Astrocyte (in vitro differentiated cells and primary cell): ENCODE data around the gene PLPPR1. TPM values are rescaled to one million over a fixed set of nuclear protein-coding genes. Genes with fewer than 3 reads are reported as not detected.

Source experiments
- DNase-seq: peaks from one replicate; pipeline ENCODE4 v3.0.0-alpha.2; 2010; ENCODE audit warnings: low read depth
- FAIRE-seq: peaks from 2 replicates; lab custom pipeline; 2011; peaks lifted over from hg19 to GRCh38; lab: Jason Lieb, UNC
- H2AFZ ChIP-seq: 2 replicates; pipeline ENCODE4 v1.6.0; 2012; ENCODE audit warnings: low read depth, low read length, inconsistent platforms
- H3K27ac ChIP-seq: 2 replicates; pipeline ENCODE4 v1.5.1; 2011; ENCODE audit warnings: low read depth, low read length, inconsistent platforms
- H3K27me3 ChIP-seq: 2 replicates; pipeline ENCODE4 v1.6.0; 2011; ENCODE audit warnings: low read length, inconsistent platforms; ENCODE audit not compliant: insufficient read depth
- H3K36me3 ChIP-seq: 2 replicates; pipeline ENCODE4 v1.5.1; 2011; ENCODE audit warnings: low read length, inconsistent platforms; ENCODE audit not compliant: insufficient read depth
- H3K4me1 ChIP-seq: 2 replicates; pipeline ENCODE4 v1.5.1; 2011; ENCODE audit warnings: low read length, inconsistent platforms; ENCODE audit not compliant: insufficient read depth
- H3K4me2 ChIP-seq: 2 replicates; pipeline ENCODE4 v1.6.0; 2012; ENCODE audit warnings: low read length, inconsistent platforms
- H3K4me3 ChIP-seq: 2 replicates; pipeline ENCODE4 v1.5.1; 2011; ENCODE audit warnings: low read depth, mild to moderate bottlenecking, low read length, inconsistent platforms; ENCODE audit not compliant: insufficient read depth
- H3K79me2 ChIP-seq: 2 replicates; pipeline ENCODE4 v1.6.0; 2012; ENCODE audit warnings: mild to moderate bottlenecking, low read length, inconsistent platforms; ENCODE audit not compliant: insufficient read depth
- H3K9ac ChIP-seq: 2 replicates; pipeline ENCODE4 v1.6.0; 2012; ENCODE audit warnings: mild to moderate bottlenecking, low read length, inconsistent platforms
- H3K9me3 ChIP-seq: 2 replicates; pipeline ENCODE4 v1.5.1; 2012; ENCODE audit warnings: low read depth, mild to moderate bottlenecking, low read length, inconsistent platforms; ENCODE audit not compliant: insufficient read depth
- H4K20me1 ChIP-seq: 2 replicates; pipeline ENCODE4 v1.6.0; 2012; ENCODE audit warnings: low read length, inconsistent platforms; ENCODE audit not compliant: insufficient read depth
- H3K27ac Mint-ChIP-seq: one replicate; pipeline ENCODE4 v1.8.0; 2021; ENCODE audit warnings: mild to moderate bottlenecking, mixed read lengths; ENCODE audit not compliant: unreplicated experiment
- H3K27me3 Mint-ChIP-seq: one replicate; pipeline ENCODE4 v1.8.0; 2021; ENCODE audit warnings: low read depth, mixed read lengths; ENCODE audit not compliant: unreplicated experiment
- H3K36me3 Mint-ChIP-seq: one replicate; pipeline ENCODE4 v1.8.0; 2021; ENCODE audit warnings: low read depth, mixed read lengths; ENCODE audit not compliant: unreplicated experiment
- H3K4me1 Mint-ChIP-seq: one replicate; pipeline ENCODE4 v1.8.0; 2021; ENCODE audit warnings: low read depth, mixed read lengths; ENCODE audit not compliant: unreplicated experiment
- H3K4me3 Mint-ChIP-seq: one replicate; pipeline ENCODE4 v1.8.0; 2021; ENCODE audit warnings: mild to moderate bottlenecking, moderate library complexity, mixed read lengths; ENCODE audit not compliant: unreplicated experiment
- H3K9me3 Mint-ChIP-seq: one replicate; pipeline ENCODE4 v1.8.0; 2021; ENCODE audit warnings: mild to moderate bottlenecking, mixed read lengths; ENCODE audit not compliant: unreplicated experiment
- EZH2 ChIP-seq: IDR thresholded peaks from 2 replicates; pipeline ENCODE4 v1.6.1; 2012; ENCODE audit warnings: mild to moderate bottlenecking, low read length, inconsistent platforms; ENCODE audit not compliant: insufficient read depth
- total RNA-seq: library from RNA; stranded (reverse); gene quantifications from 2 replicates; pipeline ENCODE4 v1.2.1, GENCODE V29; 2021
- TF ChIP-seq, protein P1 (sequence below): IDR thresholded peaks from 2 replicates; pipeline ENCODE4 v1.5.1; 2011; ENCODE audit warnings: low read depth, mild to moderate bottlenecking, inconsistent platforms, low read length, moderate library complexity; ENCODE audit not compliant: insufficient read depth

Gene PLPPR1
- total RNA-seq, 1 donor from 2014 or later: not detected

DNA sequence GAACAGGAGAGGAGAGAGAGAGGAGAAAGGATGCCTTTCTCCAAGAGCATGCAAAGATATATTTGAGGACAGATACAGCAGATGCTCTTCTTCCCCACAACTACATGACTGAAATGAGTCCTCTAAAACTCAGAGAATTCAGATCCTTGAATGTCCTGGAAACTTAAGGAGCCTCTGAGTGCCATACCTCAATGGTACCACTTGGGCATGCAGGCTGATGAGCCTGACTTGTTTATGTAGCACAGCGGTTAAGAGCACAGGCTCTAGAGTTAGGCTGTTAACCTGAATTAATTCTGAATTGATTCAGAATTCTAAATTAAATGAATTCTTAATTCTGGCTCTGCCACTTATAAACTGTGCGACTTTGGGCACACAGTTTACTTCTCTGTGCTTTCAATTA is 5.7 kb downstream of the PLPPR1 start:
- H3K27me3 ChIP-seq: peaks cover 14% of the 10 kb centered on the region
- TF ChIP-seq EZH2: no peak
- TF ChIP-seq, protein P1, sequence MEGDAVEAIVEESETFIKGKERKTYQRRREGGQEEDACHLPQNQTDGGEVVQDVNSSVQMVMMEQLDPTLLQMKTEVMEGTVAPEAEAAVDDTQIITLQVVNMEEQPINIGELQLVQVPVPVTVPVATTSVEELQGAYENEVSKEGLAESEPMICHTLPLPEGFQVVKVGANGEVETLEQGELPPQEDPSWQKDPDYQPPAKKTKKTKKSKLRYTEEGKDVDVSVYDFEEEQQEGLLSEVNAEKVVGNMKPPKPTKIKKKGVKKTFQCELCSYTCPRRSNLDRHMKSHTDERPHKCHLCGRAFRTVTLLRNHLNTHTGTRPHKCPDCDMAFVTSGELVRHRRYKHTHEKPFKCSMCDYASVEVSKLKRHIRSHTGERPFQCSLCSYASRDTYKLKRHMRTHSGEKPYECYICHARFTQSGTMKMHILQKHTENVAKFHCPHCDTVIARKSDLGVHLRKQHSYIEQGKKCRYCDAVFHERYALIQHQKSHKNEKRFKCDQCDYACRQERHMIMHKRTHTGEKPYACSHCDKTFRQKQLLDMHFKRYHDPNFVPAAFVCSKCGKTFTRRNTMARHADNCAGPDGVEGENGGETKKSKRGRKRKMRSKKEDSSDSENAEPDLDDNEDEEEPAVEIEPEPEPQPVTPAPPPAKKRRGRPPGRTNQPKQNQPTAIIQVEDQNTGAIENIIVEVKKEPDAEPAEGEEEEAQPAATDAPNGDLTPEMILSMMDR: no peak
- no peak for FAIRE-seq
- peaks cover 2% of the 10 kb centered on the region for H3K4me1 ChIP-seq
- DNase-seq: no peak
- Mint-ChIP-seq H3K4me3 (no peak overlapping the region), H3K4me1 (no peaks in the 10 kb centered on the region), H3K27me3 (peaks cover 50% of the 10 kb centered on the region), H3K9me3 (no peaks in the 10 kb centered on the region), H3K36me3 (no peaks in the 10 kb centered on the region), H3K27ac (no peak overlapping the region)
- H3K4me2 ChIP-seq: no peak overlapping the region
- H3K36me3 ChIP-seq: no peaks in the 10 kb centered on the region
- H3K79me2 ChIP-seq: no peaks in the 10 kb centered on the region
- H3K9me3 ChIP-seq: no peaks in the 10 kb centered on the region
- no peak overlapping the region for H2AFZ ChIP-seq
- no peaks in the 10 kb centered on the region for H4K20me1 ChIP-seq
- H3K4me3 ChIP-seq: no peak overlapping the region
- no peak overlapping the region for H3K27ac ChIP-seq
- no peak overlapping the region for H3K9ac ChIP-seq

DNA sequence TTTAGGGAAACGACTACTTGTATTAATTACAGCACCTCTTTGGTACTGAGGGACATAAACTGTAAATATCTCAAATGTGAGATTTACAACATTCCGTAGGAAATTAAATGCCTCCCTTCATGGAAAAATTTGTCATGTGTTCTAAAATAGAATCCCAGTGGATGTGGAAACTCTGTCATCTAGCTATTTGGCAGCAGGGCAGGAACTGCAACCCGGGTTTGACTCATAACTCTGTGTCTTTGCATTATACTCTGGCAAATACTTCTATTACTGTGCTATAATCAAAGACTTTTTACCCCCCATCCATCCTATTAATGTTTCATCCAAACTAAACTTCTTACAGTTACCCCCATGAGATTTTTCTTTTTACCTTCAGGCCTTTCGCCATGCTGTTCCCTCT is 6.6 kb downstream of the PLPPR1 start:
- H3K4me1 Mint-ChIP-seq: no peaks in the 10 kb centered on the region
- H3K27me3 Mint-ChIP-seq: peaks cover 43% of the 10 kb centered on the region
- H3K36me3 ChIP-seq: no peaks in the 10 kb centered on the region
- no peaks in the 10 kb centered on the region for H4K20me1 ChIP-seq
- H3K9me3 ChIP-seq: no peaks in the 10 kb centered on the region
- no peak overlapping the region for H3K27ac ChIP-seq
- no peaks in the 10 kb centered on the region for H3K79me2 ChIP-seq
- no peak overlapping the region for H3K4me2 ChIP-seq
- H3K4me1 ChIP-seq: no peaks in the 10 kb centered on the region
- FAIRE-seq (no peak), DNase-seq (no peak)
- H3K36me3 Mint-ChIP-seq: no peaks in the 10 kb centered on the region
- no peak overlapping the region for H3K9ac ChIP-seq
- H3K4me3 Mint-ChIP-seq: no peak overlapping the region
- H3K27me3 ChIP-seq: peaks cover 6% of the 10 kb centered on the region
- H3K4me3 ChIP-seq: no peak overlapping the region
- no peak overlapping the region for H2AFZ ChIP-seq
- H3K9me3 Mint-ChIP-seq: no peaks in the 10 kb centered on the region
- no peak for TF ChIP-seq EZH2
- TF ChIP-seq, protein P1: no peak
- H3K27ac Mint-ChIP-seq: no peak overlapping the region

DNA sequence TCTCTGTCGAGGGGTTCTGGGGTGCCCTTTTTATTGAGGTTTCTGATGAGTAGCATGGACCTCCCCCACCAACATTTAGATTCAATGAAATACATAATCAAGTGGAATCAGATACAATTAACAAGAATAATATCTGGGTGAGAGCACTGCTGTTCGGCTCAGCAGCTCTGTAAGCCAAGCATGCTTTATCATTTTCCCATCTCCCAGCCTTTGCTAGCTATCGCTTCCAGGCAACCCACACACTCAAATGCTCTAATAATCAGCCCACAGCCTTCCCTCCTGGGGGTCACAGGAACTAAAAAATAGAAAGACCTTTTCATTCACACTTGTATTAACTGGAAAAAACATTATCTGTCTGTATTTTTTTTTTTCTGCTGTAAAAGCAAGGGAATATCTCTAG is 8.9 kb downstream of the PLPPR1 start:
- H3K4me2 ChIP-seq: no peak overlapping the region
- no peaks in the 10 kb centered on the region for H3K4me1 ChIP-seq
- H3K27me3 ChIP-seq: no peaks in the 10 kb centered on the region
- no peaks in the 10 kb centered on the region for H3K79me2 ChIP-seq
- H2AFZ ChIP-seq: no peak overlapping the region
- no peaks in the 10 kb centered on the region for H3K36me3 Mint-ChIP-seq
- H3K9ac ChIP-seq: no peak overlapping the region
- FAIRE-seq (no peak), DNase-seq (no peak)
- no peaks in the 10 kb centered on the region for H3K36me3 ChIP-seq
- peaks cover 20% of the 10 kb centered on the region for H3K27me3 Mint-ChIP-seq
- TF ChIP-seq EZH2: no peak
- TF ChIP-seq, protein P1: no peak
- no peaks in the 10 kb centered on the region for H3K9me3 Mint-ChIP-seq
- H3K27ac Mint-ChIP-seq: no peak overlapping the region
- no peaks in the 10 kb centered on the region for H3K4me1 Mint-ChIP-seq
- no peak overlapping the region for H3K27ac ChIP-seq
- H3K4me3 ChIP-seq: no peak overlapping the region
- no peaks in the 10 kb centered on the region for H4K20me1 ChIP-seq
- no peaks in the 10 kb centered on the region for H3K9me3 ChIP-seq
- H3K4me3 Mint-ChIP-seq: no peak overlapping the region
